ENCODE data around the gene ARL8B.

- no peak for TF ChIP-seq CTCF (IDR thresholded peaks at IDR 0.05)
- TF ChIP-seq POLR2A (IDR thresholded peaks at IDR 0.05) = no peak
These were observed 48.6 kb upstream of the ARL8B start for GRCh38 chr3:5073374-5074085.

All from testis (tissue), 2 donors.